Activated naive CD4-positive, alpha-beta T cell treated with Interleukin-2 at 50 U/mL for 16 hours (primary cell): ENCODE measurements around the gene MYO1D.

Experiments
- DNase-seq: peaks from one replicate; pipeline ENCODE4 v3.0.0-alpha.2; 2020

MYO1D gene

GRCh38 chr17:32813021-32813420 lies 63.9 kb downstream of the MYO1D start:
- DNase-seq = no peak

DNA sequence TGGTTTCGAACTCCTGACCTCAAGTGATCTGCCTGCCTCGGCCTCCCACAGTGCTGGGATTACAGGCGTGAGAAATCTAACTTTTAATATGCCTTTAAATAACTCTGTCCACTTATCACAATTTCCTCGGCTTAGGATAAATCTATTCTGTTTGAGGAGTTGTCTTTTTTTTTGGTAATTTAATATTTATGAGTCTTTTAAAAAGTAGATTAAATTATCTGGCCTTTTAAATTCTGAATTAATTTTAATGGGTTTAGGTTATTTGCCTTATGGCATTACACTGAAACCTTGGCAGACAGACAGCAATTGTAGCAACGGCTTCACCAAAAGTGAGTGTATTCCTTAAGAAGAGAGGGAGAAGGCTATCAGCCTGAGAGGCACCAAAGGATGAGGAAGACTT lies 66.2 kb downstream of the MYO1D start:
- DNase-seq = no peak

DNA sequence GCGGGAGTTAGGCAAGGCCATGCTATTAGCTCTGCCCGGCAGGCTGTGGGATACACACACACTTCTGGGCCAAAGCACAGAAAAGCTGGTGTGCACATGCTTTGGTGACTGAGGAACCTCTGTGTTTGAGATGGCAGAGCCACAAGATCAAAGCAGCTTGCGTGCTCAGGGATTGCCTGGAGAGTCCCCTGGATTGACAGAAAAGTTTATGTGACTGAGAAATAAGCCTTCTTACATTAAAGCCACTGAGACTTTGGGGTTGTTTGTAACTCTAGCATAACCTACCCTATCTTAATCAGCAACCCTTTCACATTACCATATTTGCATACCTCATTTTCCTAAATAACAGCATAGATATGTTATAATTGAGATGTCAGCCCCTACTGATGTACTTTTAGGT lies 69.3 kb downstream of the MYO1D start:
- no peak for DNase-seq

DNA sequence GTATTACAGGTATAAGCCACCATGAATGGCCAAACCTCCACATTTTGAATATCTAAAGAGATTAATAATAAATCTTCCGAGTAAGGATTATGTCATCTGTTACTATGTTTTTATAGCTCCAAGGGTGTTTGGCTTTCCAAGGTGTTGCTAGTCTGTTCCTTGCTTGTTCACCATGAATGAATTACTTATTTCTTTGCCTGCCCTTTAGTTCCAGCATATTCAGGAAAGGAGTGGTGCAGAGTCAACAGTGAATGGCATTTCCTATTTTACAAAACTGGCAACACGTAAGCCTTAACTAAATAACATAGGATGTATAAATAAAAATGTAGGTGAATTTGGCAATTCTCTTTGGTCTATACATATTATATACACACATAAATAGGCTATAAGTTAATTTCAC lies 70.3 kb downstream of the MYO1D start:
- no peak for DNase-seq

DNA sequence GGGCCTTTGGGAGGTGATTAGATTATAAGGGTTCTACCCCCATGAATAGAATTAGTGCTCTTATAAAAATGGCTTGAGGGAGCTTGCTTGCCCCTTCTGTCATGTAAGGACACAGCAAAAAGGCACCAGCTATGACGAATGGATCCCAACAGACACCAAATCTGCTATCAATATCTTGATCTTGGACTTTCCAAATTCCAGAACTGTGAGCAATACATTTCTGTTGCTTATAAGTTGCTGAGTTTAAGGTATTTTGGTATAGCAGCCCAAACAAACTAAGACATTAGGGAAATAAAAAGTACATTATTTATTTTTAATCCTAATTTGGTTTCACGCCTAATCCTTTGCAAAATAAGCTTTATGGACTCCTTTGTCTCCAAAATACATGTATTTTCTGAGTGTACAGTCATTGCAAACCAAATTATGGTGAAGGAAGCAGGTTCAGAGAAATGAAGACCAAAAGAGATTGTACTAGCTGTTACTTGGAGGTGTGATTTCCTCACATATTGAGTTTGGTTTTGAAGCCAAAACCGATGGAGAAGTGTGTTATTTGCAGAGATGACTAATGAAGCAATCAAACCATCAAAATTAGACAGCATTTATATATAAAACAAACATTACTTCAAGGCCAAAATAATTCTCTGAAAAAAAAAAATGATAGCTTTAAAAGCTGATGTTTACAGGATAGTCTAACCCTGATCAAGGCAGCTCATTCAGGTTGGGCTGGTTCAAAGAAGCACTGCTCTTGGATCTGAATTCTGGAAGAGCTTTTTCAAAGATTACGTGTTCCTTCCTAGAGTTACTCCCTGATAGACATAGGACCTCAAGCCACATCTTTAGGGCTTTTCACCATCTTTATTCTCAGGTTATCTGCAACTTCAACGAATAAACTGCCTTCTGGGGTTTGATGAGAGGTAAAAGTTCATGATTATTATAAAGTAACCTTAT lies 71.6 kb downstream of the MYO1D start:
- DNase-seq = no peak

- DNase-seq = no peak
Observed at GRCh38 chr17:32803544-32803943, 73.4 kb downstream of the MYO1D start.

GRCh38 chr17:32802306-32802705 lies 74.6 kb downstream of the MYO1D start:
- no peak for DNase-seq

DNA sequence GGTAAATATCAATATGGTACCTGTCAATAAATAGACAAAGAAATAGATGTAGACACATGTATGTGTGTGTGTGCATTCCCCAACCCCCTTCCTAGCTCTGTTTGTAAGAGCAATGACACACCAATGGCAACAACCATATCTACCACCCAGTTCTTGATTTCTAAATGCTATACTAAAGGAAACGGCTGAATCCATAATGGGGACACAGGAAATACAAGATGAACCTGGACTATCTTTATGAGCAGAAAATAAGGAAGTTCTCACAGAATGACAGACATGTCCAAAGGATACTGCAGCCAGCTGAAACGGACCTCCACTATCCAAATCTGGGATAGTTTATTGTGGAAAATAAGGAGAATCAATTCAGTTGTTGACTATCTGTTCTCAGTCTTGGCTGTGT lies 75.3 kb downstream of the MYO1D start:
- DNase-seq = no peak

DNA sequence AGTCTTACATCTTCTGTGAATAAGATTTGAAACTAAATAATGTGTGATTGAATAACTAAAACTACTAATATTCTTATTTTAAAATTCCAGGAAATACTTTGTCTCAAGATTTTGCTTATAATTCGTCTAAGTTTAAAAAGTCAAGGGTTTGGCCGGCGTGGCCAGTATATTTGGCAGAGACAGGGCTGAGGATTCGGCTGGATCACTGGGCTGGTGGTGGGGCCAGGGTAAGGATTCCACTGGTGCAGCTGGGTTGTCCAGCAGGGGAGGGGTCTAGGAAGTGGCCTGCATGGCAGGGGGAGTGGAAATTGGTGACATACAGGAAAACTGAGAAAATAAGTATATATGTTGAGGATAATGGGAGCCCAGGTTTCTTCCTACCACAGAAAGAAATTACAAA lies 75.7 kb downstream of the MYO1D start:
- no peak for DNase-seq

GRCh38 chr17:32798938-32799337 lies 78.0 kb downstream of the MYO1D start:
- no peak for DNase-seq

- no peak for DNase-seq
Observed at GRCh38 chr17:32795339-32795979, 81.5 kb downstream of the MYO1D start.

GRCh38 chr17:32794533-32795246 lies 82.2 kb downstream of the MYO1D start:
- DNase-seq = no peak

DNA sequence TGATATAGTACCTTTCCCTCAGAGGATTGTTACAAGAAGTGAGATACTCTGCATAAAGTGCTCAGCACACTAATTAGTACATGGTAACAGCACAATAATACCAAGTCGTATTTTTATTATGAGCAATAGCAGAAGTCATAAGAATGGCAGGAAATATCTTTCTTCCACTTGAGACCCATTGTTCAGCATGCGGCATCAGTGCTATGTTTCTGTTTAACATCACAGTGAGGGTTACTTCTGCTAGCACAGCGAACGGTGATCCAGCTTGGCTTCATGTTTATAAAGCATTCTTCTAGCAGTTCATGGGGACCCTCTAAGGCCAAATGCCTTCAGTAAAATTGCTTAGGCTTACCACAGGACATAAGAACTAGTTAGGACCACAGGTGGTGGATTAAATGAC lies 83.1 kb downstream of the MYO1D start:
- no peak for DNase-seq

GRCh38 chr17:32792207-32792606 lies 84.7 kb downstream of the MYO1D start:
- no peak for DNase-seq

GRCh38 chr17:32786169-32786568 lies 90.8 kb downstream of the MYO1D start:
- no peak for DNase-seq

DNA sequence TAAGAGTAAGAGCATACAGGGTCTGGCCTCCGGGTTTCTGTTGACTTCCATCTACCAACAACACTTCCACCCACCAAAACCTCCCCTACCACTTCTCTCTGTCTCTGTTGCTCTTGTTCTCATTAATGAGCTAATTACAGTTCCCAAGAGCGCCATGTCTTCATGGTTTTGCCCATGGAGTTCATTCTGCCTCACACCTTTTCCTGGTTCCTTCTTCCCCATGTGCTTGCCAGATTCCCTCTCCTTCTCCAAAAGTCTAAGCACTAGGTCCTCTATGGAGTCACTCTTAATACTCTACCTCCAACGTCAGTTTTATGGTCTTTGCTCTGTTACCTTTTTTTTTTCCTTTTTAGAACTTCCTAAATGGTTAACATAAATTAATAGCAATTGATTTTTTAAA lies 92.8 kb downstream of the MYO1D start:
- no peak for DNase-seq

DNA sequence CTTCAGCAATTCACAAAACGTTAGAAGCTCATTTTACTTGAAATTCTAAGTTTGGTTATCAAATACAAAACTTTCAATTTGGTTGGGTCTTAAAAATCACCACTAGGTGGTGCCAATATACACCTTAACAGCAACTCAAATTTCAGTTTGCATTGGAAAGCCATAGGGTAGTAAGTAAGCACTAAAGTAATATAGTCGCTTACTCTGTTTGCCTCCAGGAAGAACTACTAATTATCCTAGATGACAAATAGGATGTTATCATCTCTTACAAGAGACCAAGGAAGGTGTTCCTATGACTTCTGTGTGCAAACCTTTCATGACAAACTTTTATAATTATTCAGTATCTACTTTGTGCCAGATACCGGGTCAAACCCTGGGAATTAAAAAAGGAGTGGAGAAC lies 93.3 kb downstream of the MYO1D start:
- DNase-seq = no peak

- DNase-seq = no peak
Observed at GRCh38 chr17:32780721-32781120, 96.2 kb downstream of the MYO1D start.

GRCh38 chr17:32777922-32778321 lies 99.0 kb downstream of the MYO1D start:
- no peak for DNase-seq

DNA sequence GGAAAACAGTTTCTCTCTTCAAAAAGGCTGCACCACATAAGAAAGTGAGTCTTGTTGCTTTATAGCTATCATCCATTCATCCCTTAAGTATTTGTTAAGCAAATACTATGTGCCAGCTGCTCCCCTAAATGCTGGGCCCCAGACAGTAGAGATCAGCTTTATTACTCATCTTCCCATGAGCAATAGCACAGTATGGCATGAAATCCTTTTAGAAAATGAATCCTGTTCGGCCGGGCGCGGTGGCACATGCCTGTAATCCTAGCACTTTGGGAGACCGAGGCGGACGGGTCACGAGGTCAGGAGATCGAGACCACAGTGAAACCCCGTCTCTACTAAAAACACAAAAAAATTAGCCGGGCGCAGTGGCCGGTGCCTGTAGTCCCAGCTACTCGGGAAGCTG lies 99.5 kb downstream of the MYO1D start:
- no peak for DNase-seq

DNA sequence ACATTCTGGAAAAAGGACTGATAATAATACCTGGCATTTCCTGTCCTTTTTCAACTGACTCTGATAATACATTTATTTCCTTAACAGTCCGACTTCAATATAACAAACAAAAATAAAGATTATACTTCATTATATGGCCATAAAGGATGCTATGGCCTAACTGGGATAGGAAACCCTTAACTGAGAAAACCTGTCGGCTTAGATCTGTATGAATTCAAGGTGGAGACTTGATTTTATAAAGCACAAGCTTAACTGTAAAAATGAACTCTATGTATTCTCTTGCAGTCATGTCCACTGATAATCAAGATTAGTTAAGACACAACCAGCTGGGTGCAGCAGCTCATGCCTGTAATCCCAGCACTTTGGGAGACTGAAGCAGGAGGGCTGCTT lies 102.2 kb downstream of the MYO1D start:
- DNase-seq = no peak

- no peak for DNase-seq
Observed at GRCh38 chr17:32773856-32774694, 102.8 kb downstream of the MYO1D start.
